ENCODE data around the gene RPS6KA3.

RPS6KA3 gene

GRCh38 chrX:20280938-20281337 is 14.2 kb upstream of the RPS6KA3 start:
- no peak for DNase-seq (ENCODE audit: low read depth)
- H3K4me3 ChIP-seq (ENCODE audit: low read depth, low read length), result no peak overlapping the region
- no peak for TF ChIP-seq CTCF (IDR thresholded peaks at IDR 0.05; ENCODE audit: low read depth, low read length, missing control alignments)
- in situ Hi-C loops (cut with HindIII; ENCODE audit: low sequenced_read_pairs), result no loop called here

- no peak overlapping the region for H3K4me3 ChIP-seq (ENCODE audit: low read depth, low read length)
- in situ Hi-C loops (cut with HindIII; ENCODE audit: low sequenced_read_pairs), result no loop called here
- no peak for TF ChIP-seq CTCF (IDR thresholded peaks at IDR 0.05; ENCODE audit: low read depth, low read length, missing control alignments)
- DNase-seq (ENCODE audit: low read depth), result no peak
Measured at GRCh38 chrX:20274121-20274520, 7.4 kb upstream of the RPS6KA3 start.

GRCh38 chrX:20271730-20272129 is 5.0 kb upstream of the RPS6KA3 start:
- TF ChIP-seq CTCF (IDR thresholded peaks at IDR 0.05; ENCODE audit: low read depth, low read length, missing control alignments), result no peak

GRCh38 chrX:20271186-20271585 is 4.5 kb upstream of the RPS6KA3 start:
- no peak for DNase-seq (ENCODE audit: low read depth)
- in situ Hi-C loops (cut with HindIII; ENCODE audit: low sequenced_read_pairs), result no loop called here

More at GRCh38 chrX:20271730-20272129, 5.0 kb upstream of the RPS6KA3 start:
- no peak overlapping the region for H3K4me3 ChIP-seq (ENCODE audit: low read depth, low read length)
- in situ Hi-C loops (cut with HindIII; ENCODE audit: low sequenced_read_pairs), result no loop called here
- DNase-seq (ENCODE audit: low read depth), result no peak

GRCh38 chrX:20270562-20270890 is 3.8 kb upstream of the RPS6KA3 start:
- DNase-seq (ENCODE audit: low read depth), result no peak
- TF ChIP-seq CTCF (IDR thresholded peaks at IDR 0.05; ENCODE audit: low read depth, low read length, missing control alignments), result no peak
- H3K4me3 ChIP-seq (ENCODE audit: low read depth, low read length), result no peak overlapping the region
- in situ Hi-C loops (cut with HindIII; ENCODE audit: low sequenced_read_pairs), result no loop called here

More at GRCh38 chrX:20271186-20271585, 4.5 kb upstream of the RPS6KA3 start:
- TF ChIP-seq CTCF (IDR thresholded peaks at IDR 0.05; ENCODE audit: low read depth, low read length, missing control alignments), result no peak
- H3K4me3 ChIP-seq (ENCODE audit: low read depth, low read length), result no peak overlapping the region

- in situ Hi-C loops (cut with HindIII; ENCODE audit: low sequenced_read_pairs), result no loop called here
- H3K4me3 ChIP-seq (ENCODE audit: low read depth, low read length), result no peak overlapping the region
- no peak for DNase-seq (ENCODE audit: low read depth)
- no peak for TF ChIP-seq CTCF (IDR thresholded peaks at IDR 0.05; ENCODE audit: low read depth, low read length, missing control alignments)
Measured at GRCh38 chrX:20269848-20270561, 3.3 kb upstream of the RPS6KA3 start.
